WTC11 (cell line): ENCODE results near the gene MSS51.

Experiments
- GABPB1 ChIP-seq: sonication (generic); formaldehyde crosslinking; IDR thresholded peaks from 2 replicates; pipeline ENCODE4 v1.8.1; 2023; ENCODE audit warnings: mild to moderate bottlenecking, missing genetic modification reagents
- SMAD3 ChIP-seq: sonication (generic); formaldehyde crosslinking; IDR thresholded peaks from 2 replicates; pipeline ENCODE4 v1.8.0; 2022; ENCODE audit warnings: missing genetic modification reagents, mild to moderate bottlenecking, borderline replicate concordance
- TEAD4 ChIP-seq: sonication (generic); formaldehyde crosslinking; IDR thresholded peaks from 2 replicates; pipeline ENCODE4 v1.8.0; 2022; ENCODE audit warnings: mild to moderate bottlenecking, missing genetic modification reagents
- TP53 ChIP-seq: sonication (generic); formaldehyde crosslinking; IDR thresholded peaks from 2 replicates; pipeline ENCODE4 v1.8.1; 2023; ENCODE audit warnings: mild to moderate bottlenecking, missing genetic modification reagents
- ZBTB21 ChIP-seq: sonication (generic); formaldehyde crosslinking; IDR thresholded peaks from 2 replicates; pipeline ENCODE4 v1.8.1; 2023; ENCODE audit warnings: mild to moderate bottlenecking, missing genetic modification reagents, borderline replicate concordance
- ZNF232 ChIP-seq: sonication (generic); formaldehyde crosslinking; IDR thresholded peaks from 2 replicates; pipeline ENCODE4 v1.8.0; 2022; ENCODE audit warnings: mild to moderate bottlenecking, missing genetic modification reagents
- TF ChIP-seq, protein P1 (sequence below): fragments of 200-600 bp; IDR thresholded peaks from 2 replicates; pipeline ENCODE4 v1.8.0; 2022; ENCODE audit warnings: antibody characterized with exemption
- TF ChIP-seq, protein P2 (sequence below): sonication (generic); formaldehyde crosslinking; IDR thresholded peaks from 2 replicates; pipeline ENCODE4 v1.8.0; 2022; ENCODE audit warnings: missing genetic modification reagents
- TF ChIP-seq, protein P3 (sequence below): sonication (generic); formaldehyde crosslinking; IDR thresholded peaks from 2 replicates; pipeline ENCODE4 v1.8.1; 2023; ENCODE audit warnings: mild to moderate bottlenecking, missing genetic modification reagents, moderate library complexity

DNA sequence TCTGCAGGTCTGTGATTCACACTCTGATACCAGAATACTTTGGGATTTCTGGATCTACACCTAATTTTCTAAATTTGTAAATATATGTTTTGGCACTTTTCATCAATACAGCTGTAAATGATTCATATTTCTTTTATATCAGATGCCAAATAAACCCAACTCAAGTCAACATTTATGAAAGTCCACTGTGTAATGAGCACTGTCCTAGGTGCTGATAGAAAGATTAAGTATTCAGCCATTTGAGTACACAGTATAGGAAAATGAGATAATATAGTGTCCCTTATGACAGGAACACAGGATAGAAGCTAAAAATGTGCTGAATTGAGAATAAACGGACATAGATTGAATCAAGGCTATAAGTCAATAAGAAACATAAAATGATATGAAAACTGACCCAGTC, 25.9 kb downstream of the MSS51 start:
- TF ChIP-seq ZNF232 (no peak), TEAD4 (CRISPR knock-in tag) (no peak), TP53 (no peak), SMAD3 (CRISPR knock-in tag) (no peak), ZBTB21 (no peak), GABPB1 (no peak)
- TF ChIP-seq, protein P1, sequence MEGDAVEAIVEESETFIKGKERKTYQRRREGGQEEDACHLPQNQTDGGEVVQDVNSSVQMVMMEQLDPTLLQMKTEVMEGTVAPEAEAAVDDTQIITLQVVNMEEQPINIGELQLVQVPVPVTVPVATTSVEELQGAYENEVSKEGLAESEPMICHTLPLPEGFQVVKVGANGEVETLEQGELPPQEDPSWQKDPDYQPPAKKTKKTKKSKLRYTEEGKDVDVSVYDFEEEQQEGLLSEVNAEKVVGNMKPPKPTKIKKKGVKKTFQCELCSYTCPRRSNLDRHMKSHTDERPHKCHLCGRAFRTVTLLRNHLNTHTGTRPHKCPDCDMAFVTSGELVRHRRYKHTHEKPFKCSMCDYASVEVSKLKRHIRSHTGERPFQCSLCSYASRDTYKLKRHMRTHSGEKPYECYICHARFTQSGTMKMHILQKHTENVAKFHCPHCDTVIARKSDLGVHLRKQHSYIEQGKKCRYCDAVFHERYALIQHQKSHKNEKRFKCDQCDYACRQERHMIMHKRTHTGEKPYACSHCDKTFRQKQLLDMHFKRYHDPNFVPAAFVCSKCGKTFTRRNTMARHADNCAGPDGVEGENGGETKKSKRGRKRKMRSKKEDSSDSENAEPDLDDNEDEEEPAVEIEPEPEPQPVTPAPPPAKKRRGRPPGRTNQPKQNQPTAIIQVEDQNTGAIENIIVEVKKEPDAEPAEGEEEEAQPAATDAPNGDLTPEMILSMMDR = no peak
- TF ChIP-seq, protein P2, sequence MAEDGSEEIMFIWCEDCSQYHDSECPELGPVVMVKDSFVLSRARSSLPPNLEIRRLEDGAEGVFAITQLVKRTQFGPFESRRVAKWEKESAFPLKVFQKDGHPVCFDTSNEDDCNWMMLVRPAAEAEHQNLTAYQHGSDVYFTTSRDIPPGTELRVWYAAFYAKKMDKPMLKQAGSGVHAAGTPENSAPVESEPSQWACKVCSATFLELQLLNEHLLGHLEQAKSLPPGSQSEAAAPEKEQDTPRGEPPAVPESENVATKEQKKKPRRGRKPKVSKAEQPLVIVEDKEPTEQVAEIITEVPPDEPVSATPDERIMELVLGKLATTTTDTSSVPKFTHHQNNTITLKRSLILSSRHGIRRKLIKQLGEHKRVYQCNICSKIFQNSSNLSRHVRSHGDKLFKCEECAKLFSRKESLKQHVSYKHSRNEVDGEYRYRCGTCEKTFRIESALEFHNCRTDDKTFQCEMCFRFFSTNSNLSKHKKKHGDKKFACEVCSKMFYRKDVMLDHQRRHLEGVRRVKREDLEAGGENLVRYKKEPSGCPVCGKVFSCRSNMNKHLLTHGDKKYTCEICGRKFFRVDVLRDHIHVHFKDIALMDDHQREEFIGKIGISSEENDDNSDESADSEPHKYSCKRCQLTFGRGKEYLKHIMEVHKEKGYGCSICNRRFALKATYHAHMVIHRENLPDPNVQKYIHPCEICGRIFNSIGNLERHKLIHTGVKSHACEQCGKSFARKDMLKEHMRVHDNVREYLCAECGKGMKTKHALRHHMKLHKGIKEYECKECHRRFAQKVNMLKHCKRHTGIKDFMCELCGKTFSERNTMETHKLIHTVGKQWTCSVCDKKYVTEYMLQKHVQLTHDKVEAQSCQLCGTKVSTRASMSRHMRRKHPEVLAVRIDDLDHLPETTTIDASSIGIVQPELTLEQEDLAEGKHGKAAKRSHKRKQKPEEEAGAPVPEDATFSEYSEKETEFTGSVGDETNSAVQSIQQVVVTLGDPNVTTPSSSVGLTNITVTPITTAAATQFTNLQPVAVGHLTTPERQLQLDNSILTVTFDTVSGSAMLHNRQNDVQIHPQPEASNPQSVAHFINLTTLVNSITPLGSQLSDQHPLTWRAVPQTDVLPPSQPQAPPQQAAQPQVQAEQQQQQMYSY (CRISPR knock-in tag) = no peak
- TF ChIP-seq, protein P3, sequence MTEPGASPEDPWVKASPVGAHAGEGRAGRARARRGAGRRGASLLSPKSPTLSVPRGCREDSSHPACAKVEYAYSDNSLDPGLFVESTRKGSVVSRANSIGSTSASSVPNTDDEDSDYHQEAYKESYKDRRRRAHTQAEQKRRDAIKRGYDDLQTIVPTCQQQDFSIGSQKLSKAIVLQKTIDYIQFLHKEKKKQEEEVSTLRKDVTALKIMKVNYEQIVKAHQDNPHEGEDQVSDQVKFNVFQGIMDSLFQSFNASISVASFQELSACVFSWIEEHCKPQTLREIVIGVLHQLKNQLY = no peak
